Aorta (tissue), 5 donors: ENCODE measurements around the gene MED22. TPM values are rescaled to one million over a fixed set of nuclear protein-coding genes. Genes with fewer than 3 reads are reported as not detected.

Experiments
- ATAC-seq: fragments of 200-7000 bp; cut with Tn5 transposase; one replicate; pipeline ENCODE4 v1.9.1; 2022; ENCODE audit warnings: moderate library complexity; ENCODE audit not compliant: low FRiP score
- DNase-seq, 2 donors: peaks; one replicate each; pipeline ENCODE4 v3.0.0-alpha.2; 2020
- H3K27ac ChIP-seq, 2 donors: one replicate each; pipeline ENCODE4 v1.5.1; 2013; ENCODE audit warnings: low read length in 2 of 2, mild to moderate bottlenecking in 2 of 2, moderate library complexity in 2 of 2, control low read depth in 1 of 2, inconsistent platforms in 1 of 2, low read depth in 1 of 2
- H3K27me3 ChIP-seq, 2 donors: one replicate each; pipeline ENCODE4 v1.6.1; 2013; ENCODE audit warnings: control low read depth in 1 of 2, low read length in 1 of 2, mild to moderate bottlenecking in 1 of 2, moderate library complexity in 1 of 2; ENCODE audit not compliant: insufficient read depth in 2 of 2, control insufficient read depth in 1 of 2
- H3K36me3 ChIP-seq, 2 donors: one replicate each; pipeline ENCODE4 v1.6.1; 2013; ENCODE audit warnings: control low read depth in 1 of 2, low read length in 1 of 2, mild to moderate bottlenecking in 1 of 2; ENCODE audit not compliant: insufficient read depth in 2 of 2, control insufficient read depth in 1 of 2
- H3K4me1 ChIP-seq, 2 donors: one replicate each; pipeline ENCODE4 v1.6.1; 2013; ENCODE audit warnings: low read length in 2 of 2, control low read depth in 1 of 2, mild to moderate bottlenecking in 1 of 2, moderate library complexity in 1 of 2; ENCODE audit not compliant: insufficient read depth in 2 of 2, control insufficient read depth in 1 of 2
- H3K4me3 ChIP-seq, 2 donors: one replicate each; pipeline ENCODE4 v1.5.1; 2013; ENCODE audit warnings: low read length in 2 of 2, control low read depth in 1 of 2, mild to moderate bottlenecking in 1 of 2
- H3K9me3 ChIP-seq: one replicate; pipeline ENCODE4 v1.6.1; 2013; ENCODE audit warnings: mild to moderate bottlenecking, low read length; ENCODE audit not compliant: control insufficient read depth
- WGBS, 2 donors: extraction: QIAGEN DNeasy Blood & Tissue Kit; methylation state at CpG; one replicate each; pipeline ENCODE4 v1.1.7; 2013; 5-methylcytosine and 5-hydroxymethylcytosine counted together
- intact Hi-C, 2 donors: fragments of 100-400 bp; cut with DNase I; formaldehyde crosslinking; loops; one replicate each; pipeline versions ENCODE4 v1.14.2 to v1.15.0; 2022
- polyA plus RNA-seq, 2 donors: library from polyadenylated mRNA; stranded (reverse); fragments of 200-250 nt; gene quantifications; one replicate each; pipeline ENCODE4 v1.2.3, GENCODE V29; 2013
- total RNA-seq, 2 donors: library from RNA; stranded (reverse); fragmentation: NEBNext Ultra II Directional; extraction: Animal tissue kit (Norgen Biotek cat#: 25700); gene quantifications; one replicate each; pipeline ENCODE4 v1.2.1, GENCODE V29; 2021
- donor health status: healthy with polysubstance abuse.
- donor health status: Bipolar disorder and iron deficiency.
- donor health status: DM: no; HTN: no; CAD: no.
- donor health status: DM: no; HTN: no; CAD: no.
- donor health status: DM: yes; HTN: yes; CAD: no.

MED22 gene
- total and polyA plus RNA-seq, 4 donors: 10.8 to 37.0 (median 24.4) TPM

GRCh38 chr9:133362359-133363044 lies 14.6 kb upstream of the MED22 start:
- intact Hi-C loops: no loop called here

GRCh38 chr9:133361507-133362092 lies 13.7 kb upstream of the MED22 start:
- 75 to 77% methylated on average over 13 of the region's 13 CpGs for WGBS, 2 donors
- Histone ChIP-seq H3K4me1 (no peaks in the 10 kb centered on the region), H3K27ac (no peak overlapping the region), H3K27me3 (no peaks in the 10 kb centered on the region), H3K4me3 (no peak overlapping the region), H3K36me3 (peaks cover 0 to 10% of the 10 kb centered on the region in 2 donors), H3K9me3 (no peaks in the 10 kb centered on the region)
- intact Hi-C loops: no loop called here
- DNase-seq: no peak
- ATAC-seq: no peak

More at GRCh38 chr9:133362359-133363044, 14.6 kb upstream of the MED22 start:
- Histone ChIP-seq H3K27me3 (no peaks in the 10 kb centered on the region), H3K4me3 (no peak overlapping the region), H3K9me3 (no peaks in the 10 kb centered on the region), H3K36me3 (peaks cover 0 to 10% of the 10 kb centered on the region in 2 donors), H3K27ac (no peak overlapping the region), H3K4me1 (no peaks in the 10 kb centered on the region)
- 89% methylated on average over 15 of the region's 15 CpGs for WGBS, 2 donors
- ATAC-seq: no peak
- no peak for DNase-seq

- no peaks in the 10 kb centered on the region for H3K27me3 ChIP-seq
- no peak overlapping the region for H3K27ac ChIP-seq
- WGBS, 2 donors: 77 to 78% methylated on average over 21 of the region's 21 CpGs
- peaks cover 0 to 9% of the 10 kb centered on the region in 2 donors for H3K36me3 ChIP-seq
- DNase-seq (no peak), ATAC-seq (no peak)
- intact Hi-C loops: no loop called here
- no peaks in the 10 kb centered on the region for H3K4me1 ChIP-seq
- H3K4me3 ChIP-seq: no peak overlapping the region
- no peaks in the 10 kb centered on the region for H3K9me3 ChIP-seq
These were observed 12.8 kb upstream of the MED22 start for GRCh38 chr9:133360400-133361393.

- WGBS, 2 donors: 49 to 52% methylated on average over 19 to 20 of the region's 20 CpGs
- Histone ChIP-seq H3K27me3 (no peaks in the 10 kb centered on the region), H3K27ac (no peak overlapping the region), H3K36me3 (peaks cover 0 to 5% of the 10 kb centered on the region in 2 donors), H3K4me3 (no peak overlapping the region), H3K9me3 (no peaks in the 10 kb centered on the region), H3K4me1 (no peaks in the 10 kb centered on the region)
- ATAC-seq (no peak), DNase-seq (no peak)
- intact Hi-C loops: loop anchor here (5.0 to 10.0 kb wide), 2 partner anchors 55 to 58 kb away; partner anchors contain the start of gene REXO4 (in 2 of the 2)
These were observed 11.7 kb upstream of the MED22 start for GRCh38 chr9:133359399-133360175.

GRCh38 chr9:133357656-133358055 lies 9.7 kb upstream of the MED22 start:
- no peak for ATAC-seq
- Histone ChIP-seq H3K27me3 (no peaks in the 10 kb centered on the region), H3K9me3 (no peaks in the 10 kb centered on the region), H3K4me1 (no peaks in the 10 kb centered on the region), H3K36me3 (no peaks in the 10 kb centered on the region), H3K27ac (no peak overlapping the region), H3K4me3 (no peak overlapping the region)
- no peak for DNase-seq
- intact Hi-C loops: loop anchor here (5.0 to 10.0 kb wide), 2 partner anchors 57 to 60 kb away; partner anchors contain the start of gene REXO4 (in 2 of the 2)
- 83% methylated on average over 14 of the region's 14 CpGs for WGBS, 2 donors

GRCh38 chr9:133356391-133357091 lies 8.6 kb upstream of the MED22 start, which contains the start of the genes SURF1 and SURF2:
SURF1 (minus strand) TSS chr9:133356487; CDS start chr9:133356453, 34 bp downstream.
SURF2 (plus strand) TSS chr9:133356550; CDS start chr9:133356593, 43 bp downstream.
- intact Hi-C loops: loop anchor here (5.0 to 10.0 kb wide), 2 partner anchors 58 to 61 kb away; partner anchors contain the start of gene REXO4 (in 2 of the 2)
- ATAC-seq (peak; percentile 92), DNase-seq (peak; percentile 93 to 96)
- Histone ChIP-seq H3K36me3 (peaks cover 0 to 4% of the 10 kb centered on the region in 2 donors), H3K27me3 (no peaks in the 10 kb centered on the region), H3K27ac (peak within 1 kb of the TSS in 1 of 2 donors; percentile 42), H3K4me3 (peak within 1 kb of the TSS; percentile 88 to 92), H3K9me3 (no peaks in the 10 kb centered on the region), H3K4me1 (no peaks in the 10 kb centered on the region)
- WGBS, 2 donors: 1% methylated on average over 52 to 78 of the region's 78 CpGs

GRCh38 chr9:133355881-133356357 lies 8.0 kb upstream of the MED22 start:
- Histone ChIP-seq H3K9me3 (no peaks in the 10 kb centered on the region), H3K27me3 (no peaks in the 10 kb centered on the region), H3K4me3 (peak overlapping the region; percentile 88 to 92), H3K4me1 (no peaks in the 10 kb centered on the region), H3K36me3 (peaks cover 0 to 4% of the 10 kb centered on the region in 2 donors), H3K27ac (peak overlapping the region in 1 of 2 donors; percentile 42)
- ATAC-seq (no peak), DNase-seq (no peak)
- intact Hi-C loops: loop anchor here (5.0 to 10.0 kb wide), 2 partner anchors 59 to 61 kb away; partner anchors contain the start of gene REXO4 (in 2 of the 2)
- 1% methylated on average over 31 of the region's 31 CpGs for WGBS, 2 donors
